Suppressor macrophage (primary cell): Measurements from ENCODE around the gene RFTN1.

Source experiments
- DNase-seq, 4 experiments: peaks; one replicate each; pipeline ENCODE4 v3.0.0-alpha.2; 2020 to 2022

Gene RFTN1

GRCh38 chr3:16463914-16464313, 49.6 kb downstream of the RFTN1 start:
- no peak for DNase-seq

GRCh38 chr3:16463119-16463518, 50.4 kb downstream of the RFTN1 start:
- no peak for DNase-seq

GRCh38 chr3:16462679-16463078, 50.8 kb downstream of the RFTN1 start:
- DNase-seq: peak in 2 of 4 experiments; percentile 7 to 23

DNA sequence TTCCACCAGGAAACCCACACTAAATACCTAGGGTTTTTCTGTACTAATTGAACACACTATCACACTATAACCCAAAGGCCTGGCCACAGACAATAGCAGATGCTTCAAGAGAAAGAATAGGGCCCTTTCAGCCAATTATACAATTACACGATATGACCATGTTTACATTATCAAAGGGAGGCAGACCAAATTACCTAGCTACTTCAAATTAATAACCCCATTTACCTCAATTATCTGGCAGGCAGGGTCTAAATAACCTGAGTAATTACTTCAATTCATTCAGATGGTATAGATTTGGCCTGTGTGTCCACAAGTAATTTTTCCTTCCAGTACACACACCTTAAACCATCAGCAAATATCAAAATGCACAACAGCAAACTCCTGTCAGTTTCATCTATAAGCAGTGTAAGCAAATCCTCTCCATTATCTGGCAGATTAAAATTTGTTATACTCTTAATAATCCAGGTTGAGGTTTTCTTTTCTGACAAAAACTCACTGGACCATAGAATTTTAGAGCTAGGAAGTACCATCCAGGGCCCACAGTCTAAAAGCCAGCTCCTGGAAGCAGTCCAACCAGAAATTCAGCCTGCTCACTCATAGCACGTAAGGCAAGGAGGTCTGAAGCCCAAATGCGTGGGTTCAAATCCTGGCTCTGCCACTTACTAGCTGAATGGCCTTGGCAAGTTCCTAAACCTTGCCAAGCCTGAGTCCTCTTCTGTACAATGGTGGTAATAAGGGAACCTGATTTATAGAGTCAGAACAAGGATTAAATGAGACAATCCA, 51.8 kb downstream of the RFTN1 start:
- no peak for DNase-seq

DNA sequence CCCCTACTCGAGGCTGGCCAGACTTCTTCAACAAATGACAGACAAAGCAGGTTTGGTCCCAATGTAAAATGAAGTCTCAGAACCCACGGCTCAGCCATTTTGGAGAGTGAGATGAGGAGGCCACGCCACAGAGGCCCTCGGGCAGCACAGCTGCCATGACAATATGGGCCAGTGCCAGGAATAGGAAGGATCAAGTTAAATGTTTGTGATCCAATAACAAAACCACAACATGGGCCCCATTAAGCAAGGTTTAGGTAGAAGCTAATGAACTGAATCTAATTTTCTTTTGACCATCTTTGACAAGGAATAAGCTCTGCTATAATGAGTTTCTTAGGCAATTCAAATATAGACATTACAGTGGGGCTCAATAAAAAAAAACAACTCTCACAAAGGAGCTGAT, 52.6 kb downstream of the RFTN1 start:
- DNase-seq: no peak

DNA sequence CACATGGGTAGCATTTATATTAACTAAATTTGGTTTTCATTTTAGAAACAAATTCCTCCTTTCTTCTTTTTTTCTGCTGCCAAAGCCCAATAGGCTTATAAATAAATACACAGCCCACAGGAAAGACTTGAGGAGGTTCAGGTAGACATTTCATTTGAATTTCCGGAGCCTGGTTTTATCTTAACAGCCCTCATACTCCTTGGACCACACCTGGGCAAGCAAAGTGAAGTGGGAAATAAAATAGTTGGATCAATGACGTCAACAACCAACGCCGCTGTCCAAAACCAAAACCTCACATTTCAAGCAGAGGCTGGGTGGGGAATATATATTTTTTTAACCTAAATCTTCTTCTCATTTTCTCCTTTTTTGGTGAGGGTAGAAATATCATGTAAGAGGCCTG, 53.2 kb downstream of the RFTN1 start:
- DNase-seq: no peak

DNA sequence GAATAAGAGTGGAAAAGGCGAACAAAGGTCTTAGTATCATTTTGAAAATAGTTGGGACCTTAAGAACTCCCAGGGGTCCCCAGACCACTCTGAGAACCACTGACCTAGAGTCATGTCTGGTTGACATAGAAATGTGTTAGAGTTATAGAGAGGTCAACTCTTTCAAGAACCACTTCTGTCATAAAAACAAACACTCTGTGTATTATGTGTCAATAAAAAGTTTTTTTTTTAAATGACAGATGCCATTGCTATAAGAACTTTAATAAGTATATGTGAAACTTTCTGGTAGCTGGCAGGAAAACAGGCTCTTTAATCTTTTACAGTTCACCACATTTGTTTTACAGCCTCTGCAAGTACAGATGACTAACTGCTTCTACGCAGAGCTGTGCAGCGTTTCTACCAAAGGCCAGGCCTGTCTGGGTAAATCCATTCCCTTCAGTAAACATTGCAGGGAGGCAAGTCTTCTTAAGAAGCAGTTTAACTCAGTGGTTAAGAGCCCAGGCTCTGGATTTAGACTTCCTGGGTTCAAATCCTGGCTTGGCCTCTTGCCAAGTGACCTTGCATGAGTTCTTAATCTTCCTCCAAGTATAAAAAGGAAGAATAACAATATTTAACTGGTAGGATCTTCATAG, 56.6 kb downstream of the RFTN1 start:
- DNase-seq: no peak

GRCh38 chr3:16455966-16456365, 57.5 kb downstream of the RFTN1 start:
- DNase-seq: no peak

GRCh38 chr3:16455001-16455400, 58.5 kb downstream of the RFTN1 start:
- DNase-seq: no peak

DNA sequence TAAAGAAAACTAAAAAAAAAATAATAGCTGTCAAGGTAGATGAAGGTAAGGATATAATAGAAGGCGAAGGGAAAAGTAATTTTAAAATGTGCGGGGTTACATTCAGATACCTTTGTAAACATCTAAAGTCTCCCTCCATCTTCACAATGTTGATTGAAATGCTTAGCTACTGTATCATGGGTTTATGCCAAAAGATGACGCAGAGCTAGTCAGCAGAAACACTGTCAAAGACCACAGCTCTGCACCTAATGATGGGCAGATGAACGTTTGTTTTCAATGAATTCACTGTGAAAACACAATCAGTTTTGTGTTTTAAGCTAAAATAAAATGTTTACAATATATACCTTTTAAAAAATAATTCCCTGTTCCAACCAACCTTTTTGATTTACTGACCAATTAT, 61.2 kb downstream of the RFTN1 start:
- no peak for DNase-seq

GRCh38 chr3:16449369-16449768, 64.1 kb downstream of the RFTN1 start:
- no peak for DNase-seq

DNA sequence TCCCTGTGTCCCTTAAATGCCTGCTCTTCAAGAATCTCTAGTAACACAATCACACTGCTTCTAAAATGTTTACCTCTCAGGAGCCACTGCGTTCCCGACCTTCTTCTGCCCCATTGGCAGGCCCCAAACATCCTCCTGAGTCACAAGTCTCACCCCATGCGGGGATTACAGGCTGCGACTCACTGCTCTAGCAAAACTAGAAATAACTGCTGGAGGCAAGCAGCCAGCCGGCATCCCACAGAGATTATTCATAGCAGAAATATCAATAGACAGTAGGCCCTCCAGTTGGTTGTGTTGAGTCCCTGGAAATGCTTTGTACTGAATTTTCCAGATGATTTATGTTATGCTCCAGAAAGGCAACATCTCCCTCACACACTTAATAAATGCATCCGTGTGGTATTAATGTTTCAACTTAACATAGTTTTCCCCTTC, 64.8 kb downstream of the RFTN1 start:
- DNase-seq: peak; percentile 36 to 51 (median 41)

DNA sequence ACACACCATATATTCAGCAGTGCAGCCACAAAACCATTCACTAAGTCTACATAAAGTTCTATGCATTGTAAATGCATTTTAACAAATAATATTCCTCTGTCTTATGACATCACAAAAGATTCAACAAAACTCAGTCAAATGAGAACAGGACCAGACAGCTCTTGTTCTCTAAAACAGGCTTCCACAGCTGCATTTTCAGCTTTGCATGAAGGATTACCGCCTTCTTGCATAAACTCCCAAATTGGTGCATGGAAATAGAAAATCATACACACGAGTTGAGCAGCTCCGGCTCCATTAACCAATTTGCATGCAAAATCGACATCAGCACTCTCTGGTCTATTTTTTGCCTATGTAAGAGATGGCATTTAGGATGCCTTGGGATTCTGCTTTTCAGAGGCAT, 66.4 kb downstream of the RFTN1 start:
- no peak for DNase-seq

GRCh38 chr3:16444344-16444743, 69.2 kb downstream of the RFTN1 start:
- DNase-seq: no peak

- no peak for DNase-seq
Observed at GRCh38 chr3:16442730-16443129, 70.8 kb downstream of the RFTN1 start.

GRCh38 chr3:16441371-16441875, 72.1 kb downstream of the RFTN1 start:
- peak in 1 of 4 experiments; percentile 4 for DNase-seq

DNA sequence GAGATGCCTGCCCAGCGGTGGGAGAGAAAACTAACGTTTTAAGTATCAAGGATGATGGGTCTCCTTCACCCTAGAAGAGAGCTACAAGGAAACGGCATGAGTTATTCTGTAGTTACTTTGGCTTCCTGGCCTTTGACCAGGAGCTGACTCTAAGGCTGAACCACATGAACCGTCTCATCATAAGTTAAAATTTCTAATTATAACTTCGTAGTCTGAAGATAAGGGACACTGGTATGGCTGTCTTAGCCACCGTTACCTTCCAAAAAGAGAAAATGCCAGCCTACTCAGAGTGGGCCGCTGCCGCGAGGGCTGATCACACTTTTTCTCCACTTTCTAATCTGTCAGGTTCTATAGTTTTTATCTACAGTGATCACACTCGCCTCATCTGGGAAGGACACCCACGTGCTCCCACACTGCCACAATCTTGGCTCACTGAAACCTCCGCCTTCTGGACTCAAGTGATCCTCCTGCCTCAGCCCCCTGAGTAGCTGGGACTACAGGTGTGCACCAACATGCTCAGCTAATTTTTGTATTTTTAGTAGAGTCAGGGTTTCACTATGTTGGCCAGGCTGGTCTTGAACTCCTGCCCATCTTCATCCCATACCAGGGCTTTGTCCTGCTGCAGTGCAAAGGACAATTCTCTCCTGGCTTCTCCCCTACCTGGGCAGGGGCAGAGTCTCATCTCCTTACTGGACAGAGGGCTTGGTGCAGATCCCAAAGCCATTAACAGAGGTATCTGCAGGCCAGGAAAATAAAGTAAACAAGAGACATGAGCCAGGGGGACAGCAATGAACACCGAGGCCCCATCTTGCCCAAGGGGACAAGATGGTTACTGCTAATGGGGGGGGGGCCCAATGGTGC, 73.4 kb downstream of the RFTN1 start:
- no peak for DNase-seq

DNA sequence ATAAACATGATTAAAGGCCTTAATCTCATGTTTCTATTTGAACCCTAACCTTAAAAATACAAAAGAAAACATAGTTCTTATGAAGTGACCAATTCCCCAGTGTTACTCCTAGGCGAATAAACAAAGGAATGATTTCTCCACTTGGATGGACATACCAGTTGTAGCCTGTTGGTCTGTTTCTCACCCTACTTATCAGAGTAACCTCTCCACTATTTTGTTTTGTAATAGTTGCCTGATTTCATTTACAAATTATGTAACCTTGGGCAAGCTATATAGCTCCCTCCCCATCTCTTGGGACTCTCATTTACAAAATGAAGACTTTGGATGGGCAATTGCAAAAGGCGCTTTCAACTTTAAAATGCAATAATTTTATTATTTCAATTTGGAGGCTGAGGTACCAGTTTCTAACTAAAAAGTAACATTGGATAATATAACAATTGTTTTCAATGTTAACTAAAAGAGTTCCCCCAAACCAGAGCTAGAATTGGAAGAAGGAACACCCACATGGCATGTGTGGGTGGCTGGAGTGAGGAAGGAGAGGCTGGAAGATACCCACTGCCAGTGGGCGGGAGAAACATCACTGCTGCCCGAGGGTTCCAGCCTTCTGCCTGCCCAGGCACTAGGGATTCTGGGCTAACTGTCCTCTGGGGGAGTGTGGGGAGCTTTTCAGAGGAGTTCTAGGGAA, 74.2 kb downstream of the RFTN1 start:
- DNase-seq: peak in 3 of 4 experiments; percentile 46 to 62 (median 56)

DNA sequence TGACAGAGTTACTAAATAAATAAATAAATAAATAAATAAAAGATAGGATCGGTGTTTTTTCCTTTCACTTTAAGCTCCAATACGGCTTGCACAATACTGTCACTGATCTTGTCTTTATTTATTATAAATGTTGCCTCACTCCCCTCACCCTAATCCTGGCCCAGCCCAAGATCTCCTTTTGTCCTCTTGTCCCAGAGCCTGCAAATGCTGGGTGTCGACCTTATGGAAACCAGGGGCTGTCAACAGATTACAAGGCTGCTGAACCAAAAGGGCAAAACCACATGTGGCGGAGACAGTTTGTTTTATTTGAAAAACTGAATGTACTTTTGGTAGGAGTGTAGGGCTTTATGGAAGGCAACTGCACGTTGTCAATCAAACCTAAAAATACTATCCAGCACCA, 75.9 kb downstream of the RFTN1 start:
- no peak for DNase-seq

DNA sequence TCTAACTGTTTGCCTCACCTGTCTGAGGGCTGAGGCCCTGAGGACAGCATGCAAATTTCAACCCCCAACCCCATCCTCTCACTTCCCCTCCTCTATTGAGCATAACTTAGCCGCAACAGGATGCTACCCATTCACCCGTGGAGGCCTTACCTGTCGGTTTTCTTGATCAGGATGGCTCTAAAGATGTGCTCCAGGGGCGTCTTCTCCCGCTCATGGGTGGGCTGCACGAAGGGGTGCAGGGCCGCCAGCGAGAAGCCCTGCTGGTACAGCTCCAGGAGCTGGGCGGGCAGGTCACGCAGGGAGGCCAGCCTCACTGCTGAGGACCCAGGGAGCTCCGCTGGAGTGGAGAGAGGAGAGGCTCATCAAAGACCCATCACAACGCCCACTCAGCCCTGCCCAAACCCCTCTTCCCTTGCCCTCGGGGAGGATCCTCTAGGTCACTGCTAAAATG, 79.8 kb downstream of the RFTN1 start:
- no peak for DNase-seq

- no peak for DNase-seq
Observed at GRCh38 chr3:16432714-16433113, 80.8 kb downstream of the RFTN1 start.
